Adipocyte (in vitro differentiated cells): Measurements from ENCODE around the gene HLCS.
A peak's percentile ranks its signal among the peaks of the same experiment; 100 is the strongest.

Source experiments
- DNase-seq: peaks from one replicate; pipeline ENCODE4 v3.0.0-alpha.2; 2015; ENCODE audit warnings: low read depth
- H3K27me3 ChIP-seq: replicated peaks from 2 replicates; pipeline ENCODE4 v1.7.0; 2013; ENCODE audit warnings: mild to moderate bottlenecking, low read length, moderate library complexity; ENCODE audit not compliant: control insufficient read depth, insufficient read depth
- H3K36me3 ChIP-seq: 2 replicates; pipeline ENCODE4 v1.7.0; 2013; ENCODE audit warnings: low read length, mild to moderate bottlenecking, moderate library complexity; ENCODE audit not compliant: control insufficient read depth, insufficient read depth, severe bottlenecking
- H3K4me1 ChIP-seq: 2 replicates; pipeline ENCODE4 v1.7.0; 2013; ENCODE audit warnings: mild to moderate bottlenecking, low read length, moderate library complexity; ENCODE audit not compliant: control insufficient read depth, insufficient read depth
- H3K4me3 ChIP-seq: 2 replicates; pipeline ENCODE4 v1.7.0; 2013; ENCODE audit warnings: mild to moderate bottlenecking, low read length, moderate library complexity
- H3K9ac ChIP-seq: 2 replicates; pipeline ENCODE4 v1.7.0; 2013; ENCODE audit warnings: mild to moderate bottlenecking, low read length, moderate library complexity
- H3K9me3 ChIP-seq: 2 replicates; pipeline ENCODE4 v1.7.0; 2013; ENCODE audit warnings: mild to moderate bottlenecking, low read length, moderate library complexity; ENCODE audit not compliant: control insufficient read depth

Gene HLCS

DNA sequence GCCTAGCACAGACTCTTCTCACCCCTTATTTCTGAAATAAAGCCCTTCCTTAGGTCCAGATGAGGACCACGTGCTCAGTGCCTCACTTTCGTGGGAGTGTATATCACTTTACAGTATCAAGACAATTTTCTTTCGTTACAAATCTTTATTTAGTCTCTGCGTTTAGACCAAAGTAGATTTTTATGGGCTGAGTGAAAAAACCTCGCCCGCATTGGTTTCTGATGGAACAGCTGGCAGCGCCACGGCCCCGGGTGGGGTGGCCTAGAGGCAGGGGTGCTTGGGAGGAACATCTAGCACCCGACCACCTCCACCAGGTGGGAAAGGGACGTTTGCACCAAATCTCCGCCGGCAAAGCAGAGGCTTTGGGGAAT lies 260.0 kb downstream of the HLCS start:
- Histone ChIP-seq H3K9me3 (no peaks in the 10 kb centered on the region), H3K4me3 (no peak overlapping the region), H3K4me1 (no peaks in the 10 kb centered on the region), H3K9ac (no peak overlapping the region), H3K27me3 (peaks cover 69% of the 10 kb centered on the region), H3K36me3 (no peaks in the 10 kb centered on the region)
- DNase-seq, result no peak

DNA sequence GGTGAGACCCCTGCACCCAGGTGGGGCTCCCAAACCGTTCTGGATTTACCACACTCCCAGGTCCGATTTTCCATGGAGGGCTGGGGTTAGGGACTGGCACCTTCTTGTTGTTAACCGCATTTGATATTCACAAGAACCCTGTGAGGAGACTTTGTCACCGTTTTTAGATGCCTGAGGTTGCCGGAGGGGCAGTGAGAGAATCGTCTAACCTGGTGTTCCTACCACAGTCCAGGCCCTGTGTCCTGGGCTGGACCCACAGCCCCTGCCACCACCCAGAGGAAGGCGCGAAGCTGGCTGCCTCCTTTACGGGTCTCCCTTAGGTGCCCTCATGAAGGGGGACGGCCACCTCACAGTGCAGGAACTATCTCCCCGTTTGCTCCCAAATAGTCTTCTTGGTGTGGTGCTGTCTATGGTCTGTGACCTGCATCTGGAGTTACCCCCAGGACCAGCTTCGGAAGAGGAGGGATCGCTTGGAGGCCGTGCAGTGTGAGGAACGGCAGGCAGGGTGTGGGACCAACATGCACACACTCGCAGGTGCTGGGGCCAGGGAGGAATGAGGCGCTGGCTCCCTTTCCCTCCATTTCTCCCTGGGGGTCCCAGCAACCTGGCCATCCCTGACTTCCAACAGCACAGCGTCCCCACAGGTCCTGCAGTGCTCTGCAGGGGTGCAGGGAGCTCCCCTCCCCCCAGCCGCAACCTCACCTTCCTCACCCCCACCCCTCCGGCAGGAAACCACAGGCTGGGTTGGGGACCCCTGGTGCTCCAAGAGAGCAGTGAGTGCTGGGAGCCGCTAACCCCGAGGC lies 260.6 kb downstream of the HLCS start:
- DNase-seq, result no peak
- Histone ChIP-seq H3K4me1 (peaks cover 3% of the 10 kb centered on the region), H3K9ac (no peak overlapping the region)

GRCh38 chr21:36704958-36705678 lies 261.4 kb downstream of the HLCS start:
- H3K9ac ChIP-seq, result no peak overlapping the region
- H3K27me3 ChIP-seq, result peaks cover 72% of the 10 kb centered on the region
- peaks cover 9% of the 10 kb centered on the region for H3K4me1 ChIP-seq
- no peaks in the 10 kb centered on the region for H3K36me3 ChIP-seq
- H3K9me3 ChIP-seq, result no peaks in the 10 kb centered on the region
- H3K4me3 ChIP-seq, result no peak overlapping the region
- DNase-seq, result no peak

More for the DNA sequence above, 260.6 kb downstream of the HLCS start:
- H3K27me3 ChIP-seq, result peaks cover 67% of the 10 kb centered on the region
- H3K4me3 ChIP-seq, result no peak overlapping the region
- H3K36me3 ChIP-seq, result no peaks in the 10 kb centered on the region
- no peaks in the 10 kb centered on the region for H3K9me3 ChIP-seq

DNA sequence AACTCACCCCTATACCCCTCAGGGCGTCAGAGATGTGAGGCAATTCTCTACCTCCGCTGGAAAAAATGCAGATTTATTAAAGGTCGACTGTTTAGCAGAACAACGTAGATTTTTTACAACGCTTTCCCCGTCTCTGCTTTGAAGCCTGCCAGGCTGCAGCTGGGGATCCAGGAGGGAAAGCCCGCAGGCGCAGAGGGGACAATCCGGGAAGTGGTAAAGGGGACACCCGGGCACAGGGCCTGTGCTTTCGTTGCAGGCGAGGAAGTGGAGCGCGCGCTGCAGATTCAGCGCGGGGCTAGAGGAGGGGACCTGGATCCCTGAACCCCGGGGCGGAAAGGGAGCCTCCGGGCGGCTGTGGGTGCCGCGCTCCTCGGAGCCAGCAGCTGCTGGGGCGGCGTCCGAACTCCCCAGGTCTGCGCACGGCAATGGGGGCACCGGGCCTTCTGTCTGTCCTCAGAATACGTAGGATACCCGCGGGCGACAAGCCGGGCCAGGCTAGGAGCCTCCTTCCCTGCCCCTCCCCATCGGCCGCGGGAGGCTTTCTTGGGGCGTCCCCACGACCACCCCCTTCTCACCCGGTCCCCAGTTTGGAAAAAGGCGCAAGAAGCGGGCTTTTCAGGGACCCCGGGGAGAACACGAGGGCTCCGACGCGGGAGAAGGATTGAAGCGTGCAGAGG lies 262.1 kb downstream of the HLCS start:
- Histone ChIP-seq H3K9me3 (no peaks in the 10 kb centered on the region), H3K4me3 (no peak overlapping the region), H3K36me3 (no peaks in the 10 kb centered on the region), H3K27me3 (peaks cover 71% of the 10 kb centered on the region), H3K4me1 (peaks cover 9% of the 10 kb centered on the region), H3K9ac (no peak overlapping the region)
- DNase-seq, result no peak

DNA sequence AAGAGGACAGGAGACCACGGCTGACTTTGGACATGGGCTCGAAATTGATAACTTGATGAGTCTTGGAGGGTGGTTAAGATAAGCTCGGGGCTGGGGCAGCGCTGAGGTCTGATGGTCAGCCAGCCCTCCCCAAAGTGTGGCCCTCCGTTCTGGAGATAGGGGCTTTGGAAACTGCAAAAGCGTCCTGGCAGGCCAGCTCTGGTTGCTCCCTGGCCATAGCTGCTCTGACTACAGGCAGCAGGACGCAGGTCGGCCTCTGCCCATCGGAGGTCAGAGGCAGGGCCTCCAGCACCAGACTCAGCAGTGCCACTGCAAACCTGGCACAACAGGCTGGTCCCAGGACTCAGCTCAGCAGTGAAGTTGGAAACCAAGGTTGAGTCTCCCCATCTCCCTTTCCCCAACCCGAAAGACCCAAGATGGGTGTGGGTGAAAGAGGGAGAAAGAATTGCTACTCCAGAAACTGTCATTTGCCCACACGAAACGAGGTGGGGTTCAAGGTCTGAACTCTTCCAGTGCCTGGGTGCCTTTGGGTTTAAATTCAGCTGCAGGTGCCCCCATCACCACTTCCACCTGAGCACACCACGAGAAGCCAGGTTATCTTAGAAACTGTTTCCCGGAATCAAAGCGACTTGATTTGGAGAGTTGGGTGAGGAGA lies 262.7 kb downstream of the HLCS start:
- Histone ChIP-seq H3K9me3 (no peaks in the 10 kb centered on the region), H3K27me3 (peaks cover 69% of the 10 kb centered on the region), H3K36me3 (no peaks in the 10 kb centered on the region), H3K9ac (no peak overlapping the region), H3K4me3 (no peak overlapping the region), H3K4me1 (peaks cover 9% of the 10 kb centered on the region)
- no peak for DNase-seq

DNA sequence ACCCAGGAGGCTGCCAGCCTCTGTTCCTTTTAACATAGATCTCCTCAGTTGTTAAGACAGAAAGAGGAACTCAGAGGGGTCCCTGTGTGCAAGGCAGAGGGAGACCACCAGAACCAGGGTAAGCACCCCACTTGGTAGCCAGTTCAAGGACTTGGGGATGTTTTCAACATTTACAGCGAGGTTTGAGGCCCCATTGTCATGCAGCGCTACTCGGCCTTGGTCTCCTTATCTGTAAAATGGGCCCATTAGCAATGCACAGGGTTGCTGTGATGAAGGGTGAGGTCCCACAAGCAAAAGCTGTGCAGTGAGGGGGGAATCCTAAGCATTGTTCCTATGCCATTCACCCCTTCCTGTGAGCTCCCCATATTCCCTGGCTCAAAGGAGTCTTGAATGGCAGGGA lies 263.3 kb downstream of the HLCS start:
- H3K36me3 ChIP-seq, result no peaks in the 10 kb centered on the region
- DNase-seq, result no peak
- H3K27me3 ChIP-seq, result peaks cover 63% of the 10 kb centered on the region
- no peak overlapping the region for H3K9ac ChIP-seq
- peaks cover 9% of the 10 kb centered on the region for H3K4me1 ChIP-seq
- no peak overlapping the region for H3K4me3 ChIP-seq
- no peaks in the 10 kb centered on the region for H3K9me3 ChIP-seq

GRCh38 chr21:36702622-36702968 lies 263.9 kb downstream of the HLCS start:
- H3K36me3 ChIP-seq, result no peaks in the 10 kb centered on the region
- no peak overlapping the region for H3K9ac ChIP-seq
- no peak for DNase-seq
- peaks cover 9% of the 10 kb centered on the region for H3K4me1 ChIP-seq
- no peak overlapping the region for H3K4me3 ChIP-seq
- peaks cover 66% of the 10 kb centered on the region for H3K27me3 ChIP-seq
- H3K9me3 ChIP-seq, result no peaks in the 10 kb centered on the region

- H3K36me3 ChIP-seq, result no peaks in the 10 kb centered on the region
- no peaks in the 10 kb centered on the region for H3K9me3 ChIP-seq
- peak overlapping the region; percentile 75 for H3K4me3 ChIP-seq
- peaks cover 9% of the 10 kb centered on the region for H3K4me1 ChIP-seq
- DNase-seq, result no peak
- H3K9ac ChIP-seq, result no peak overlapping the region
- peaks cover 72% of the 10 kb centered on the region for H3K27me3 ChIP-seq
Observed at GRCh38 chr21:36701756-36702621, 264.5 kb downstream of the HLCS start.

- peaks cover 9% of the 10 kb centered on the region for H3K4me1 ChIP-seq
- H3K9ac ChIP-seq, result peak overlapping the region; percentile 39
- DNase-seq, result no peak
- no peaks in the 10 kb centered on the region for H3K36me3 ChIP-seq
- no peaks in the 10 kb centered on the region for H3K9me3 ChIP-seq
- H3K27me3 ChIP-seq, result peaks cover 76% of the 10 kb centered on the region
- H3K4me3 ChIP-seq, result peak overlapping the region; percentile 75
Observed at GRCh38 chr21:36700971-36701755, 265.3 kb downstream of the HLCS start.
